Fibroblast of the aortic adventitia (primary cell): ENCODE results near the gene PPP3R2. TPM values are rescaled to one million over a fixed set of nuclear protein-coding genes. Genes with fewer than 3 reads are reported as not detected.
A peak's percentile ranks its signal among the peaks of the same experiment; 100 is the strongest.
"Not testable (repeated sequence)": the region's sequence is repeated elsewhere in the genome, so short reads cannot be mapped to it uniquely, and the experiment has no call there.

Experiments
- DNase-seq: peaks from one replicate; pipeline ENCODE4 v3.0.0-alpha.2; 2010; ENCODE audit warnings: low read depth
- H3K4me3 ChIP-seq: 2 replicates; pipeline ENCODE4 v1.5.1; 2011; ENCODE audit warnings: low read depth, mild to moderate bottlenecking, control low read depth, low read length, moderate library complexity
- total RNA-seq: library from RNA; depleted of rRNA; stranded (reverse); fragments of >200 nt; gene quantifications from 2 replicates; pipeline ENCODE4 v1.2.3, GENCODE V29; 2012; ENCODE audit warnings: low replicate concordance
- TF ChIP-seq, protein P1 (sequence below): IDR thresholded peaks from 2 replicates; pipeline ENCODE4 v1.5.1; 2011; ENCODE audit warnings: mild to moderate bottlenecking, low read length, control low read depth, inconsistent platforms; ENCODE audit not compliant: insufficient read depth

Gene PPP3R2
- total RNA-seq, 1 donor, result not detected

DNA sequence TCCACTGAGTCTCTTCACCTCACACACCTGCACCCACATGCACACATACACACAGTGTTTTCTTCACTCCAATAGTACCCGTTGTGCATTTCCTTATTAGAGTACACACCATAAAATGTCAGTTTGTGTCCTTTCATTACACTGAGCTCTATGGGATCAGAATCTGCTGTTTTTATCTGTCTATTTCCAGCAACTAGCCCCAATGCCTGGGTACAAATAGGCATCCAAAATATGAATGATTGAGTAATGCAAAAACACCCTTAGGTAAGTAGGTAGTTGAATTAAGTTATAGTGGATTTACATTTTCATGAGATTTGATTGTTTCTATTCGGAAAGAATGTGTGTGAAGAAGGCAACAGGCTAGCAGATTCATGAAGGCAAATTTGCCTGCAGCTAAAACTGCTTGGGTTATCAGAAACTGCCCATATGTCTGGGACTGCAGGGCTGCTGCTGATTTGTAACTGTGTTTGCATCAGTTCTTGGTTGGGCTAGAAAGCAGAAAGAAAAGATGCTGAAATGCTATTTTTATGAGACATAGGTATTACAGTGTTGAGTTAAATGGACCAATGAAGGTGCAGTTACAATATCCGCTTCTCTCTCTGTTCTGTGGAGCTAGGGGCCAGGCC is 26.9 kb downstream of the PPP3R2 start:
- TF ChIP-seq, protein P1, sequence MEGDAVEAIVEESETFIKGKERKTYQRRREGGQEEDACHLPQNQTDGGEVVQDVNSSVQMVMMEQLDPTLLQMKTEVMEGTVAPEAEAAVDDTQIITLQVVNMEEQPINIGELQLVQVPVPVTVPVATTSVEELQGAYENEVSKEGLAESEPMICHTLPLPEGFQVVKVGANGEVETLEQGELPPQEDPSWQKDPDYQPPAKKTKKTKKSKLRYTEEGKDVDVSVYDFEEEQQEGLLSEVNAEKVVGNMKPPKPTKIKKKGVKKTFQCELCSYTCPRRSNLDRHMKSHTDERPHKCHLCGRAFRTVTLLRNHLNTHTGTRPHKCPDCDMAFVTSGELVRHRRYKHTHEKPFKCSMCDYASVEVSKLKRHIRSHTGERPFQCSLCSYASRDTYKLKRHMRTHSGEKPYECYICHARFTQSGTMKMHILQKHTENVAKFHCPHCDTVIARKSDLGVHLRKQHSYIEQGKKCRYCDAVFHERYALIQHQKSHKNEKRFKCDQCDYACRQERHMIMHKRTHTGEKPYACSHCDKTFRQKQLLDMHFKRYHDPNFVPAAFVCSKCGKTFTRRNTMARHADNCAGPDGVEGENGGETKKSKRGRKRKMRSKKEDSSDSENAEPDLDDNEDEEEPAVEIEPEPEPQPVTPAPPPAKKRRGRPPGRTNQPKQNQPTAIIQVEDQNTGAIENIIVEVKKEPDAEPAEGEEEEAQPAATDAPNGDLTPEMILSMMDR, result no peak
- DNase-seq, result no peak
- H3K4me3 ChIP-seq, result no peak overlapping the region

DNA sequence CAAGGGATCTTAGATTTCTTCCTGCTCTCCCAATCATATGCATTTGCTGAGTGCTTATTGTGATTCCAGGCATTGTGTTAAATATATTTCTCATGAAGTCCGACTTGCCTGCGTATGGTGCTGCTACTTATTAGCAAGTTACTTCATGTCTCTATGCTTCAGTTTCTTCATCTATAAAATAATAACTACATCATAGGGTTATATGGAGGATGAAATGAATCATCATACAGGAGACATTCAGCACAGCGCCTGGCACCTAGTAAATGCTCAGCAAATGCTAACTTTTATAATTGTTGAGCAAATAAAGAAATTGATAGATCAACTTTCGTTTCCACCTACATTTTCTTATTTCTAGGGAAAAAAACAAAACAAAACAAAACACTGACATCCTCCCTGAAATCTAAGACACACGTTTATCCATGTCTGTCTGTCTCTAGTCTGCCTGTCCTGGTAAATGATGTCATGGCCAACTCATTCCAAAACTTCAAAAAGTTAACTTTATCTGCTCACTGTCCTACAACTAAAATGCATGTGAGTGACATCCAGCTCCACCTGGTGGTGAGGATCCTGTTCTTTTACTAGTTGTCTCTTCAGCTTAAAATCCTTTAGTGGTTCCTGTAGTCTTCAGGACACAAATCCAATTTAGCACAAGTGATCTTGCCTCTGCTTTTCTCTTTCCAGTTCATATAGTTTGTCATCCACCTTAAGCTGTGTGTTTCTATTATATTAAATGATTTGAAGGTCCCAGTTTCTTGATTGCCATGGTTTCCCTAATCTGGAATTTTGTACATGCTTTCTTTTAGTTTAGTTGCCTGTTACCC is 27.7 kb downstream of the PPP3R2 start:
- TF ChIP-seq, protein P1, result peak; percentile 42
- no peak overlapping the region for H3K4me3 ChIP-seq
- DNase-seq, result peak; percentile 39

DNA sequence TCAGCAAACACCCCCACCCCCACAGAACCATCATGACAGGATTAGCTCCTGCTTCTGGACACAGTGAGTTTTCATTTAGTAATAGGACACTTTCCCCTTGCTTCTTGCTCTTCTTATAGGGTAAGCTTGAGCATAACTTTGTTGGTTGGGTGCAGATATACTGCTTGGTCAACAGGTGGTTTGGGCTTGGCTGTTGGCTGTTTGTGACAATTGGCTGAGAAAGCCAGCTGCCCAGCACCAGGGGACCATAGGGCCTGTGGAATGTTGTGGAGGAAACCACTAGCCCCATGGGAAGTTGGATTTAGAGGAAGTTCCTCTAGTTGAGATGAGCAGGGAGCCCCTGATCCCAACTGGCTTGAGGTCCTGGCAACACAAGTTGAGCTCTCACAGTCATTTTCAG is 30.5 kb downstream of the PPP3R2 start:
- TF ChIP-seq, protein P1, result no peak
- DNase-seq, result no peak
- H3K4me3 ChIP-seq, result no peak overlapping the region

DNA sequence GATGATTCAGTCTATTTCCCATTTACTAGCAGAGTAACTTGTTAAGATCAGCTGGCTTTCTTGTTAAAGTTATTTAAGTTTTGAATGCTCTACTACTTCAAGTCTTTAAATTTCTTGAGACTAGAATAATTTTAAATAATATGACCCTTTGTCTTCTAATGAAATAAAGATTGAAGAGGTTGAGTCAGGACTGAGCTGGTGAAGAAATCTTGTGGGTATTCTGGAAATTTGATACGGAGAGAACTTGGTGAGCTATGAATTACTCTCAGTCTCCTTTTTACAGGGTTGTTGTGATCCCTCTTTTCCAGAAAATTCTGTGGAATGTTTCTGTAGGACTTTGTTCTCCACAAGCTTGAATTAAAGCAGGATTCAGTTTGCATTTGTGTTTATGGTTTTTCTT is 31.8 kb downstream of the PPP3R2 start:
- TF ChIP-seq, protein P1, result no peak
- no peak overlapping the region for H3K4me3 ChIP-seq
- no peak for DNase-seq

DNA sequence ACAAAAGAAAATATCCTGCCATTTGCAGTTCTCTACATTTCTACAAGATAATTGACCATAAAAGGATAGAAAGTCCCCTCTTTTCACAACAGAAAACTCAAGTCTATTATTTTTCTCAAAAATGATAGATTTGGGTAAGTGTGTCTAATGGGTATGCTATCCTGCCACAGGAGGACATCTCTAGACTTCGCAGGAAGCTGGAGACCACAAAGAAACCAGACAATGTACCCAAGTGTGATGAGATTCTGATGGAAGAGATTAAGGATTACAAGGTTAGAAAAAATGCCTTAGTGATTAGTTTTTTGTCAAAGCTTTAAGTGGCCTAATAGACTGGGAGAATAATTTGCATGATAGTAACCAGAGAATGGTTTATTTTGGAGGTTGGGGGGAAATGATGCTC is 33.0 kb downstream of the PPP3R2 start:
- H3K4me3 ChIP-seq, result no peak overlapping the region
- no peak for DNase-seq
- TF ChIP-seq, protein P1, result no peak

DNA sequence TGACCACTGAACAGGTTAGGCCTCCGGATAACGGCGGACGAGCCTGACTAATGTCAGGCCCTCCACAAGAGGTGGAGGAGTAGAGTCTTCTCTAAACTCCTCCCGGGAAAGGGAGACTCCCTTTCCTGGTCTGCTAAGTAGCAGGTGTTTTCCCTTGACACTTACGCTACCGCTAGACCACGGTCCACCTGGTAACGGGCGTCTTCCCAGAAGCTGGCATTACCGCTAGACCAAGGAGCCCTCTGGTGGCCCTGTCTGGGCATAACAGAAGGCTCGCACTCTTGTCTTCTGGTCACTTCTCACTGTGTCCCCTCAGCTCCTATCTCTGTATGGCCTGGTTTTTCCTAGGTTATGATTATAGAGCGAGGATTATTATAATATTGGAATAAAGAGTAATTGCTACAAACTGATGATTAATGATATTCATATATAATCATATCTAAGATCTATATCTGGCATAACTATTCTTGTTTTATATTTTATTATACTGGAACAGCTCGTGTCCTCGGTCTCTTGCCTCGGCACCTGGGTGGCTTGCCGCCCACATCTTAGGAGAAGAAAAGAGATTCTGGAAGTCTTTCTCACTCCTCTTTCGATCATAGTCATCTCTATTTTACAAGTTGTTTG is 45.2 kb downstream of the PPP3R2 start:
- not testable (repeated sequence) for DNase-seq, H3K4me3 ChIP-seq
- TF ChIP-seq, protein P1, result peak; percentile 26
